Thoracic aorta (tissue), 2 donors: Measurements from ENCODE around the gene KLHL33. TPM values are rescaled to one million over a fixed set of nuclear protein-coding genes. Genes with fewer than 3 reads are reported as not detected.

ENCODE experiments used
- ATAC-seq: fragments of 150-250 bp; one replicate; pipeline ENCODE4 v1.8.0; 2017; ENCODE audit warnings: low read depth; ENCODE audit not compliant: insufficient number of reproducible peaks, low FRiP score
- DNase-seq: peaks from one replicate; pipeline ENCODE4 v3.0.0-alpha.2; 2020; ENCODE audit warnings: low spot score
- H3K27ac ChIP-seq, 2 donors: fragments of 200-600 bp; sonication (generic); 1 replicate in 1 of 2; 2 replicates in 1 of 2; pipeline ENCODE4 v1.5.1; 2016; ENCODE audit warnings: mild to moderate bottlenecking in 2 of 2, moderate library complexity in 2 of 2
- H3K27me3 ChIP-seq: fragments of 200-600 bp; sonication (generic); replicated peaks from 2 replicates; pipeline ENCODE4 v1.6.0; 2016; ENCODE audit warnings: mild to moderate bottlenecking; ENCODE audit not compliant: insufficient read depth
- H3K36me3 ChIP-seq: fragments of 200-600 bp; sonication (generic); one replicate; pipeline ENCODE4 v1.5.1; 2016
- H3K4me1 ChIP-seq, 2 donors: fragments of 200-600 bp; sonication (generic); 1 replicate in 1 of 2; 2 replicates in 1 of 2; pipeline versions ENCODE4 v1.5.1 to v1.6.0; 2016; ENCODE audit warnings: low read depth in 2 of 2, mild to moderate bottlenecking in 1 of 2; ENCODE audit not compliant: control insufficient read depth in 1 of 2
- H3K4me3 ChIP-seq: fragments of 200-600 bp; sonication (generic); 2 replicates; pipeline ENCODE4 v1.5.1; 2016; ENCODE audit warnings: mild to moderate bottlenecking
- H3K9me3 ChIP-seq: fragments of 200-600 bp; sonication (generic); 2 replicates; pipeline ENCODE4 v1.5.1; 2016
- CTCF ChIP-seq: fragments of 200-600 bp; sonication (generic); IDR thresholded peaks from one replicate; pipeline ENCODE4 v1.5.1; 2019; ENCODE audit warnings: antibody characterized with exemption
- total RNA-seq, 2 donors: library from RNA; depleted of rRNA; stranded (reverse); fragments of >200 nt; gene quantifications; one replicate each; pipeline versions ENCODE4 v1.1.0 to v1.2.3, GENCODE V29; 2016

The KLHL33 gene
- total RNA-seq, 2 donors from 2014 or later: 0.14 to 0.42 TPM

- DNase-seq: no peak
- ATAC-seq: no peak
- peaks cover 94% of the 10 kb centered on the region for H3K36me3 ChIP-seq
Measured at GRCh38 chr14:20386276-20386855, 49.6 kb downstream of the KLHL33 start.

GRCh38 chr14:20384886-20385285 lies 51.1 kb downstream of the KLHL33 start:
- Histone ChIP-seq H3K4me3 (no peak overlapping the region), H3K36me3 (peaks cover 94% of the 10 kb centered on the region), H3K4me1 (no peaks in the 10 kb centered on the region), H3K27ac (no peak overlapping the region), H3K9me3 (no peaks in the 10 kb centered on the region), H3K27me3 (no peaks in the 10 kb centered on the region)
- ATAC-seq (no peak), DNase-seq (no peak)
- no peak for TF ChIP-seq CTCF

More at GRCh38 chr14:20386276-20386855, 49.6 kb downstream of the KLHL33 start:
- no peaks in the 10 kb centered on the region for H3K4me1 ChIP-seq
- no peaks in the 10 kb centered on the region for H3K27me3 ChIP-seq
- no peaks in the 10 kb centered on the region for H3K9me3 ChIP-seq
- H3K4me3 ChIP-seq: no peak overlapping the region
- no peak overlapping the region for H3K27ac ChIP-seq
- TF ChIP-seq CTCF: no peak

GRCh38 chr14:20384321-20384720 lies 51.6 kb downstream of the KLHL33 start:
- ATAC-seq (no peak), DNase-seq (no peak)
- Histone ChIP-seq H3K9me3 (no peaks in the 10 kb centered on the region), H3K4me3 (no peak overlapping the region), H3K36me3 (peaks cover 95% of the 10 kb centered on the region), H3K27me3 (no peaks in the 10 kb centered on the region), H3K27ac (no peak overlapping the region), H3K4me1 (no peaks in the 10 kb centered on the region)
- no peak for TF ChIP-seq CTCF

- no peak for ATAC-seq
- DNase-seq: no peak
- H3K9me3 ChIP-seq: no peaks in the 10 kb centered on the region
- H3K4me3 ChIP-seq: no peak overlapping the region
- H3K27ac ChIP-seq: no peak overlapping the region
- TF ChIP-seq CTCF: no peak
- no peaks in the 10 kb centered on the region for H3K27me3 ChIP-seq
- no peaks in the 10 kb centered on the region for H3K4me1 ChIP-seq
- H3K36me3 ChIP-seq: peaks cover 95% of the 10 kb centered on the region
Measured at GRCh38 chr14:20383636-20384035, 52.3 kb downstream of the KLHL33 start.

GRCh38 chr14:20383032-20383431 lies 52.9 kb downstream of the KLHL33 start:
- H3K4me3 ChIP-seq: no peak overlapping the region
- no peak for ATAC-seq
- no peak for DNase-seq
- H3K4me1 ChIP-seq: no peaks in the 10 kb centered on the region
- TF ChIP-seq CTCF: no peak
- peaks cover 94% of the 10 kb centered on the region for H3K36me3 ChIP-seq
- H3K27me3 ChIP-seq: no peaks in the 10 kb centered on the region
- no peaks in the 10 kb centered on the region for H3K9me3 ChIP-seq
- H3K27ac ChIP-seq: no peak overlapping the region
